Activated naive CD4-positive, alpha-beta T cell treated with anti-CD3 and anti-CD28 coated beads, Interleukin-2, amount 10 ng/mL, durations not matched to agents 7 days and 5 days (primary cell): Measurements from ENCODE around the gene SCCPDH.
"Not testable (repeated sequence)": the region's sequence is repeated elsewhere in the genome, so short reads cannot be mapped to it uniquely, and the experiment has no call there.

Source experiments
- CTCF ChIA-PET: fragments of 350-600 bp; sonication (Branson Sonifier 250); formaldehyde crosslinking; loops from one replicate; lab custom pipeline; 2021; ENCODE audit warnings: antibody characterized with exemption; lab: Charles Lee
- DNase-seq: peaks from one replicate; pipeline ENCODE4 v3.0.0-alpha.2; 2020
- H3K27ac Mint-ChIP-seq: one replicate; pipeline ENCODE4 v1.8.0; 2021; ENCODE audit warnings: mild to moderate bottlenecking, moderate library complexity, mixed read lengths
- H3K27me3 Mint-ChIP-seq: one replicate; pipeline ENCODE4 v1.8.0; 2021; ENCODE audit warnings: mild to moderate bottlenecking, mixed read lengths
- H3K36me3 Mint-ChIP-seq: one replicate; pipeline ENCODE4 v1.8.0; 2021; ENCODE audit warnings: mixed read lengths
- H3K4me1 Mint-ChIP-seq: one replicate; pipeline ENCODE4 v1.8.0; 2021; ENCODE audit warnings: mixed read lengths
- H3K4me3 Mint-ChIP-seq: one replicate; pipeline ENCODE4 v1.8.0; 2021; ENCODE audit warnings: mild to moderate bottlenecking, moderate library complexity, mixed read lengths
- H3K9me3 Mint-ChIP-seq: one replicate; pipeline ENCODE4 v1.8.0; 2021; ENCODE audit warnings: mixed read lengths

SCCPDH gene

GRCh38 chr1:246798606-246799496 lies 74.6 kb downstream of the SCCPDH start:
- Mint-ChIP-seq H3K27ac (no peak overlapping the region), H3K36me3 (no peaks in the 10 kb centered on the region), H3K4me3 (no peak overlapping the region), H3K27me3 (peaks cover 4% of the 10 kb centered on the region), H3K9me3 (no peaks in the 10 kb centered on the region), H3K4me1 (no peaks in the 10 kb centered on the region)
- CTCF ChIA-PET: interaction anchor here (0.8 to 0.9 kb wide), 2 partner anchors 12 to 173 kb away, joined by 3 read pairs; no protein-coding TSS in a partner anchor
- DNase-seq: no peak

- no peaks in the 10 kb centered on the region for H3K9me3 Mint-ChIP-seq
- no peaks in the 10 kb centered on the region for H3K36me3 Mint-ChIP-seq
- no peak for DNase-seq
- no peaks in the 10 kb centered on the region for H3K4me1 Mint-ChIP-seq
- peaks cover 4% of the 10 kb centered on the region for H3K27me3 Mint-ChIP-seq
- H3K4me3 Mint-ChIP-seq: no peak overlapping the region
- CTCF ChIA-PET: no interaction called here
- no peak overlapping the region for H3K27ac Mint-ChIP-seq
Observed at GRCh38 chr1:246800356-246800755, 76.1 kb downstream of the SCCPDH start.

- Mint-ChIP-seq H3K9me3 (no peaks in the 10 kb centered on the region), H3K27ac (no peak overlapping the region), H3K36me3 (no peaks in the 10 kb centered on the region), H3K4me1 (no peaks in the 10 kb centered on the region), H3K4me3 (no peak overlapping the region), H3K27me3 (peaks cover 4% of the 10 kb centered on the region)
- DNase-seq: no peak
- CTCF ChIA-PET: no interaction called here
Observed at GRCh38 chr1:246800756-246801155, 76.5 kb downstream of the SCCPDH start.

- Mint-ChIP-seq H3K27me3 (peaks cover 4% of the 10 kb centered on the region), H3K9me3 (no peaks in the 10 kb centered on the region), H3K4me3 (no peak overlapping the region), H3K36me3 (no peaks in the 10 kb centered on the region), H3K27ac (no peak overlapping the region), H3K4me1 (no peaks in the 10 kb centered on the region)
- no peak for DNase-seq
- CTCF ChIA-PET: no interaction called here
Observed at GRCh38 chr1:246801241-246802020, 77.2 kb downstream of the SCCPDH start.

- CTCF ChIA-PET: interaction anchor here (0.6 kb wide), 1 partner anchor 453 kb away, joined by 3 read pairs; no protein-coding TSS in a partner anchor
- no peaks in the 10 kb centered on the region for H3K9me3 Mint-ChIP-seq
Observed at GRCh38 chr1:246803373-246803772, 79.2 kb downstream of the SCCPDH start.

GRCh38 chr1:246803883-246804282 lies 79.7 kb downstream of the SCCPDH start:
- Mint-ChIP-seq H3K27ac (no peak overlapping the region), H3K4me1 (no peaks in the 10 kb centered on the region), H3K4me3 (no peak overlapping the region), H3K9me3 (no peaks in the 10 kb centered on the region), H3K27me3 (peaks cover 4% of the 10 kb centered on the region), H3K36me3 (no peaks in the 10 kb centered on the region)
- CTCF ChIA-PET: interaction anchor here (0.6 kb wide), 1 partner anchor 454 kb away, joined by 3 read pairs; no protein-coding TSS in a partner anchor
- no peak for DNase-seq

More at GRCh38 chr1:246803373-246803772, 79.2 kb downstream of the SCCPDH start:
- no peak for DNase-seq
- Mint-ChIP-seq H3K27me3 (peaks cover 4% of the 10 kb centered on the region), H3K4me3 (no peak overlapping the region), H3K36me3 (no peaks in the 10 kb centered on the region), H3K27ac (no peak overlapping the region), H3K4me1 (no peaks in the 10 kb centered on the region)

GRCh38 chr1:246805135-246805716 lies 81.0 kb downstream of the SCCPDH start:
- H3K27ac Mint-ChIP-seq: no peak overlapping the region
- no peak for DNase-seq

GRCh38 chr1:246809473-246809872 lies 85.3 kb downstream of the SCCPDH start:
- Mint-ChIP-seq H3K9me3 (no peaks in the 10 kb centered on the region), H3K4me3 (no peak overlapping the region), H3K27ac (no peak overlapping the region), H3K4me1 (no peaks in the 10 kb centered on the region), H3K27me3 (no peaks in the 10 kb centered on the region), H3K36me3 (no peaks in the 10 kb centered on the region)
- CTCF ChIA-PET: no interaction called here
- DNase-seq: no peak

More at GRCh38 chr1:246805135-246805716, 81.0 kb downstream of the SCCPDH start:
- no peaks in the 10 kb centered on the region for H3K4me1 Mint-ChIP-seq
- peaks cover 4% of the 10 kb centered on the region for H3K27me3 Mint-ChIP-seq
- CTCF ChIA-PET: no interaction called here
- no peak overlapping the region for H3K4me3 Mint-ChIP-seq
- H3K36me3 Mint-ChIP-seq: no peaks in the 10 kb centered on the region
- no peaks in the 10 kb centered on the region for H3K9me3 Mint-ChIP-seq

- Mint-ChIP-seq H3K4me3 (no peak overlapping the region), H3K27me3 (peaks cover 11% of the 10 kb centered on the region), H3K27ac (no peak overlapping the region), H3K4me1 (no peaks in the 10 kb centered on the region), H3K36me3 (no peaks in the 10 kb centered on the region), H3K9me3 (no peaks in the 10 kb centered on the region)
- no peak for DNase-seq
- CTCF ChIA-PET: no interaction called here
Observed at GRCh38 chr1:246811985-246812384, 87.8 kb downstream of the SCCPDH start.

- DNase-seq, CTCF ChIA-PET, H3K4me1 Mint-ChIP-seq, H3K36me3 Mint-ChIP-seq, H3K4me3 Mint-ChIP-seq, H3K27ac Mint-ChIP-seq, H3K9me3 Mint-ChIP-seq: not testable (repeated sequence)
- peaks cover 11% of the 10 kb centered on the region for H3K27me3 Mint-ChIP-seq
Observed at GRCh38 chr1:246813325-246813724, 89.1 kb downstream of the SCCPDH start.

GRCh38 chr1:246814890-246815289 lies 90.7 kb downstream of the SCCPDH start:
- peaks cover 11% of the 10 kb centered on the region for H3K27me3 Mint-ChIP-seq
- H3K4me3 Mint-ChIP-seq: no peak overlapping the region
- no peak for DNase-seq
- peaks cover 7% of the 10 kb centered on the region for H3K9me3 Mint-ChIP-seq
- H3K4me1 Mint-ChIP-seq: no peaks in the 10 kb centered on the region
- no peak overlapping the region for H3K27ac Mint-ChIP-seq
- CTCF ChIA-PET: no interaction called here
- H3K36me3 Mint-ChIP-seq: no peaks in the 10 kb centered on the region

GRCh38 chr1:246815693-246816270 lies 91.6 kb downstream of the SCCPDH start:
- no peak overlapping the region for H3K27ac Mint-ChIP-seq
- CTCF ChIA-PET: no interaction called here
- peaks cover 2% of the 10 kb centered on the region for H3K4me1 Mint-ChIP-seq
- H3K27me3 Mint-ChIP-seq: peaks cover 11% of the 10 kb centered on the region
- no peak overlapping the region for H3K4me3 Mint-ChIP-seq
- no peaks in the 10 kb centered on the region for H3K36me3 Mint-ChIP-seq
- no peak for DNase-seq
- peaks cover 7% of the 10 kb centered on the region for H3K9me3 Mint-ChIP-seq
